Measurements from ENCODE around the gene PTMA.
A peak's percentile ranks its signal among the peaks of the same experiment; 100 is the strongest.

DNA sequence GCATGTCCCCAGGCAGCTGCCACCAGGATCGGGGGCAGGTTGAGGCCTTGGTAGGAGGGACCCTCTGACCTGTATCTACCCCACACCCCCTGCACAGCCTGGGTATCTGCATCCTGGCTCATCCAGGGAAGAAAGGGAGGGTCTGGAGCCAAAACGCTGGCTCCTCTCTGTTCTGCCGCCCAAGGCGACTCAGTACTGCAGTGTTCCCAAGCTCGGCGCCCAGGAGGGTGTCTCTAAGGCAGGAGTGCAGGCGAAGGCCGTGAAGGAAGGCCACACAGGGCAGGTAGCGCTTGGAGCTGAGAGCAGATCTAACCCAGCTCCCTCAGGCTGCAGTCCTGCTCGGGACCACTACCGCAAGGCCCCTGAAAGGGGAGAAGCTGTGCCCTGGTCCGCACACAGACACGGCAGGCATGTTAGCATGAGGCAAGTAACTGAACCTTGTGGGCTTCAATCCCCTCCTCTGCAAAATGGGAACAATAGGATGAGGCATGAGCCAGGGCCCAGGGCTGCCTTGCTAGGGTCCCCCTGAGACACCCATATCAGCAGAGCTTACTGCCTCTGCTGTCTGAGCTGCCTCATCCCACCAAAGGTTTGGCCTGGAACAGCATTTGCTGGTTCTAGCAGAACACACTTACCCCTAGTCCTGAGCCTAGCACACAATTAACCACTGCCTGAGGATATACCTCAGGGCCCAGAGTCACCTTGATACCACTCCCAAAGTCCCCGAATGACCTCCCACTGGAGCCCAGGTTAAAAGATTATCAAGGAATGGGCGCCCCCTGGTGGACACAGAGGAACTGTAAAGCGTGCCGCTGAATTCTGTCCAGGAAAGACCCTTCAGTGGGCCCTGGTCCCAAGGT, 6.5 kb downstream of the PTMA start:
- no peak for TF ChIP-seq IRF2 (CRISPR knock-in tag; IDR thresholded peaks at IDR 0.05)
- TF ChIP-seq, protein P1, sequence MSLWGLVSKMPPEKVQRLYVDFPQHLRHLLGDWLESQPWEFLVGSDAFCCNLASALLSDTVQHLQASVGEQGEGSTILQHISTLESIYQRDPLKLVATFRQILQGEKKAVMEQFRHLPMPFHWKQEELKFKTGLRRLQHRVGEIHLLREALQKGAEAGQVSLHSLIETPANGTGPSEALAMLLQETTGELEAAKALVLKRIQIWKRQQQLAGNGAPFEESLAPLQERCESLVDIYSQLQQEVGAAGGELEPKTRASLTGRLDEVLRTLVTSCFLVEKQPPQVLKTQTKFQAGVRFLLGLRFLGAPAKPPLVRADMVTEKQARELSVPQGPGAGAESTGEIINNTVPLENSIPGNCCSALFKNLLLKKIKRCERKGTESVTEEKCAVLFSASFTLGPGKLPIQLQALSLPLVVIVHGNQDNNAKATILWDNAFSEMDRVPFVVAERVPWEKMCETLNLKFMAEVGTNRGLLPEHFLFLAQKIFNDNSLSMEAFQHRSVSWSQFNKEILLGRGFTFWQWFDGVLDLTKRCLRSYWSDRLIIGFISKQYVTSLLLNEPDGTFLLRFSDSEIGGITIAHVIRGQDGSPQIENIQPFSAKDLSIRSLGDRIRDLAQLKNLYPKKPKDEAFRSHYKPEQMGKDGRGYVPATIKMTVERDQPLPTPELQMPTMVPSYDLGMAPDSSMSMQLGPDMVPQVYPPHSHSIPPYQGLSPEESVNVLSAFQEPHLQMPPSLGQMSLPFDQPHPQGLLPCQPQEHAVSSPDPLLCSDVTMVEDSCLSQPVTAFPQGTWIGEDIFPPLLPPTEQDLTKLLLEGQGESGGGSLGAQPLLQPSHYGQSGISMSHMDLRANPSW (CRISPR knock-in tag; IDR thresholded peaks at IDR 0.05): no peak
- TF ChIP-seq ZNF766 (CRISPR knock-in tag; conservative IDR thresholded peaks at IDR 0.05): no peak
- TF ChIP-seq IFI16 (CRISPR knock-in tag; IDR thresholded peaks at IDR 0.05): no peak
- TF ChIP-seq HDGF (IDR thresholded peaks at IDR 0.05): no peak
- no peak for TF ChIP-seq NR2C2 (CRISPR knock-in tag; IDR thresholded peaks at IDR 0.05)
- TF ChIP-seq NR2C2 (tag; IDR thresholded peaks at IDR 0.05): no peak
- TF ChIP-seq, protein P2, sequence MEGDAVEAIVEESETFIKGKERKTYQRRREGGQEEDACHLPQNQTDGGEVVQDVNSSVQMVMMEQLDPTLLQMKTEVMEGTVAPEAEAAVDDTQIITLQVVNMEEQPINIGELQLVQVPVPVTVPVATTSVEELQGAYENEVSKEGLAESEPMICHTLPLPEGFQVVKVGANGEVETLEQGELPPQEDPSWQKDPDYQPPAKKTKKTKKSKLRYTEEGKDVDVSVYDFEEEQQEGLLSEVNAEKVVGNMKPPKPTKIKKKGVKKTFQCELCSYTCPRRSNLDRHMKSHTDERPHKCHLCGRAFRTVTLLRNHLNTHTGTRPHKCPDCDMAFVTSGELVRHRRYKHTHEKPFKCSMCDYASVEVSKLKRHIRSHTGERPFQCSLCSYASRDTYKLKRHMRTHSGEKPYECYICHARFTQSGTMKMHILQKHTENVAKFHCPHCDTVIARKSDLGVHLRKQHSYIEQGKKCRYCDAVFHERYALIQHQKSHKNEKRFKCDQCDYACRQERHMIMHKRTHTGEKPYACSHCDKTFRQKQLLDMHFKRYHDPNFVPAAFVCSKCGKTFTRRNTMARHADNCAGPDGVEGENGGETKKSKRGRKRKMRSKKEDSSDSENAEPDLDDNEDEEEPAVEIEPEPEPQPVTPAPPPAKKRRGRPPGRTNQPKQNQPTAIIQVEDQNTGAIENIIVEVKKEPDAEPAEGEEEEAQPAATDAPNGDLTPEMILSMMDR (IDR thresholded peaks at IDR 0.05 in 2 of 3, conservative IDR thresholded peaks at IDR 0.05 in 1 of 3; ENCODE audit: insufficient read depth in 2 of 3, low read depth in 1 of 3, low read length in 3 of 3): peak; percentile 64 to 83 (median 77)
- no peak for TF ChIP-seq NFE2L1 (tag; IDR thresholded peaks at IDR 0.05; ENCODE audit: borderline replicate concordance, low read depth)

Data from K562 (cell line).